ENCODE data around the gene EIF2S1. TPM values are rescaled to one million over a fixed set of nuclear protein-coding genes. Genes with fewer than 3 reads are reported as not detected.
A peak's percentile ranks its signal among the peaks of the same experiment; 100 is the strongest.

Gene EIF2S1
- total RNA-seq, 4 donors from 2014 or later, result 27.1 to 74.3 (median 35.9) TPM

DNA sequence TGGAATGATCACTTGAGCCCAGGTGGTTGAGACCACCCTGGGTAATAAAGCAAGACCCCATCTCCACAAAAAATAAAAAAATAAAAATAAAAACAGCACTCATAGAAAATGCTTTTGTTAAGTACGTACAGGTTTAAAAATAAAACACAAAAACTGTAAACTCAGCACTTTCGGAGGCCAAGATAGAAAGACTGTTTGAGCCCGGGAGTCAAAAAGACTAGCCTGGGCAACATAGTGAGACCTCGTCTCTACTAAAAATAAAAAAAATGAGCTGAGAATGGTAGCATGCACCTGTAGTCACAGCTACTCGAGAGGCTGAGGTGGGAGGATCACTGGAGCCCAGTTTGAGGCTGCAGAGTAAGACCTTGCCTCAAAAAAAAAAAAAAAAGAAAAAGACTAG is 8.1 kb upstream of the EIF2S1 start:
- no peak overlapping the region for H3K4me3 ChIP-seq
- H3K4me1 ChIP-seq, result peaks cover 0 to 7% (median 0%) of the 10 kb centered on the region in 4 donors
- DNase-seq, result no peak
- no peaks in the 10 kb centered on the region for H3K9me3 ChIP-seq
- no peak overlapping the region for H3K27ac ChIP-seq
- TF ChIP-seq, protein P1, sequence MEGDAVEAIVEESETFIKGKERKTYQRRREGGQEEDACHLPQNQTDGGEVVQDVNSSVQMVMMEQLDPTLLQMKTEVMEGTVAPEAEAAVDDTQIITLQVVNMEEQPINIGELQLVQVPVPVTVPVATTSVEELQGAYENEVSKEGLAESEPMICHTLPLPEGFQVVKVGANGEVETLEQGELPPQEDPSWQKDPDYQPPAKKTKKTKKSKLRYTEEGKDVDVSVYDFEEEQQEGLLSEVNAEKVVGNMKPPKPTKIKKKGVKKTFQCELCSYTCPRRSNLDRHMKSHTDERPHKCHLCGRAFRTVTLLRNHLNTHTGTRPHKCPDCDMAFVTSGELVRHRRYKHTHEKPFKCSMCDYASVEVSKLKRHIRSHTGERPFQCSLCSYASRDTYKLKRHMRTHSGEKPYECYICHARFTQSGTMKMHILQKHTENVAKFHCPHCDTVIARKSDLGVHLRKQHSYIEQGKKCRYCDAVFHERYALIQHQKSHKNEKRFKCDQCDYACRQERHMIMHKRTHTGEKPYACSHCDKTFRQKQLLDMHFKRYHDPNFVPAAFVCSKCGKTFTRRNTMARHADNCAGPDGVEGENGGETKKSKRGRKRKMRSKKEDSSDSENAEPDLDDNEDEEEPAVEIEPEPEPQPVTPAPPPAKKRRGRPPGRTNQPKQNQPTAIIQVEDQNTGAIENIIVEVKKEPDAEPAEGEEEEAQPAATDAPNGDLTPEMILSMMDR (IDR thresholded peaks at IDR 0.05), result no peak
- TF ChIP-seq POLR2A (IDR thresholded peaks at IDR 0.05), result no peak
- H3K36me3 ChIP-seq, result peaks cover 0 to 60% (median 0%) of the 10 kb centered on the region in 3 donors
- H3K27me3 ChIP-seq, result no peaks in the 10 kb centered on the region

DNA sequence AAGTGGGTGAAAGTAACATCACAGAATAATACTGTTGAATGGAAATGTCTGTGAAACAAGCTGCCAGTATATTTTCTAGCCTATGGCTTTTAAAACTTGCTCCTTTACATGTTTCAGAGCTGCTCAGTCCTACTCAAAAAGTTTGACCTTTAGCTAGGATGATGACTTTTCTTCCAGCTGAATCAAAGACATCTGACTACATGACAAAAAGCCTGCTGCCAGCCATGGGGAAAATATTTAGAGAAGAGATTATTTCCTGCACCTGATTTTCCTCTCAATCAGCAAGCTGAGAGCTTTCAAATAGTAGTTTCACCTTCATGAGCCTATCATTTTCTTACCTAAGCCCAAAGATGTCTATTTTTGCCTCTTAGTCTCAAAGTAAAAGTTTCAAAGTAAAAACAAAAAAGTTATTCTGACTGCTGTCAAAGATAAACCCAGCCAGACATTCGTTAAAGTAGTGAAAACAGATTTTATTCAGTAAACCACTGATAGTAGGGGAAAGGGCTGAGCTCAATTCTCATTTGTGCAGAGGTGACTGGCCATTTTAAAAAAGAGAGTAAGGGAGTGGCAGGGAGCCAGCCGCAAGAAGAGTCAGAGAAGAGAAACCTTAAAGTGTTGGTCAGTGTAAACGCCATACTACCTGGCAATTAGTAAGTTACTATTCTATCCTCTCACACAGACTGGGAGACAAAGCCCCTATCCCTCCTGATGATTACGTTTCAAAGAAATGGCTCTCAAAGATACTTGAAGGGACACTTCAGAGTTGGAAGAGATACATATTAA is 2.8 kb upstream of the EIF2S1 start:
- Histone ChIP-seq H3K4me1 (peaks cover 0 to 41% (median 3%) of the 10 kb centered on the region in 4 donors), H3K9me3 (no peaks in the 10 kb centered on the region), H3K27ac (no peak overlapping the region), H3K27me3 (no peaks in the 10 kb centered on the region), H3K36me3 (peaks cover 0 to 10% (median 0%) of the 10 kb centered on the region in 3 donors), H3K4me3 (no peak overlapping the region)
- no peak for DNase-seq
- TF ChIP-seq POLR2A (IDR thresholded peaks at IDR 0.05), result no peak
- TF ChIP-seq, protein P1 (IDR thresholded peaks at IDR 0.05), result no peak

DNA sequence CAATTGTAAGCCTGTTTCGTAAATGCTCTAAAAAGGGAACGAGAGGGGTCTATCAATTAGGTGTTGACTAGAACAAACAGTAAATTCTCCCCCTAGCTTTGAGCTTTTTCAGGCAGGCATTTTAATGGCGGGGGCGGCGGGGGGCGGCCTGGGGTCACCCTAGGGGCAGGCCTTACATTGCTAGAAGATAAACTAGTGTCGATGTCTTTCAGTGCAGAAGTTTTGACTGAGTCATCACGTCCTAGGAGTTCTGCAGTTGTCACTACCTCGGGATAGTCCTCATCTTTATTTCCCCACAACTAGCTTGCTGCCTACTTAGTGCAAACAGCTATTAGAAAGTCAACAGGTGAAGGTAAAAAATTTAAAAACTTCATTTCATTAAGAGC is 2.2 kb upstream of the EIF2S1 start:
- TF ChIP-seq, protein P1 (IDR thresholded peaks at IDR 0.05), result no peak
- TF ChIP-seq POLR2A (IDR thresholded peaks at IDR 0.05), result no peak
- Histone ChIP-seq H3K9me3 (no peaks in the 10 kb centered on the region), H3K36me3 (peaks cover 0 to 4% (median 0%) of the 10 kb centered on the region in 3 donors), H3K4me1 (peaks cover 0 to 44% (median 3%) of the 10 kb centered on the region in 4 donors), H3K27ac (no peak overlapping the region), H3K4me3 (peak overlapping the region in 1 of 4 donors; percentile 61), H3K27me3 (no peaks in the 10 kb centered on the region)
- DNase-seq, result no peak

DNA sequence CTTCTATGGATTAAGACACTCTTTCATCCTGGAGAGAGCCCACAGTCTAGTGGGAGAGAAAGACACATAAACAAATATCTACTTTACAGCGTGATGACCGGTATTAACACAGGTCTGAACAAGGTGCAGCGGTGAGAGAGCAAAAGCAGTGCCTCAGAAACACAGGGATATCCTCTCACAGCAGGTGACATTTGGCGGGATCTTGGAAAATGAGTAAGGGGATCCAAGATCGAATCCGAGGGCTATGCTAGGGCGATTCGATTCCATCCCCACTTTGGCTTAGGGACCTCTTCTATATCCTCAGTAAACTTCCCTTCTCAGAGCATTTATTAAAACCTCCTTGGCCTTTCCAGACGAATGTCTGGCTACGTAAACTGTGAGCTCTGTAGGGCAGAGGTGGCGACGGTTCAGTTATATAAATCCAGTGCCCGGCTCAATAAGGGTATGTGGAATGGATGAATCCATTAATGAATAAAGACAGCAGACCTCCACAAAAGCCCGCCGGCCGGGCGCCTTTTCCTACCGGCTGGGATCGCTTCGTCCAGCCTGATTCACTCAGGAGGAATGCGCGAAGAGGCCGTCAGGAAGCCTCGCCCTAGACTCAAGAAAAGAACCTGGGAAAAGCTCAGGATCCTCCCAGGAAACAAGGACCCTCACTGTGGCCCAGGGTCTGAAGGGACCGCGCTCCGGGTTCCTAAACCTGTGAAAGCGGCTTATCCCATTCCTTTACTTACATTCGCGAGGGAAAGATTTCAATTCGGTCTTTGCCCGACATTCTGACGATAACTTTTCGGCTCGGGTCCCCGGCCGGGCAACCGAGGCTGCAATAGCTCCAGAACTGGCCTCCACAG is 979 bp upstream of the EIF2S1 start:
- peak in 1 of 3 donors; percentile 52 for DNase-seq
- H3K36me3 ChIP-seq, result no peaks in the 10 kb centered on the region
- TF ChIP-seq POLR2A (IDR thresholded peaks at IDR 0.05), result peak in 1 of 2 donors; percentile 51
- TF ChIP-seq, protein P1 (IDR thresholded peaks at IDR 0.05), result no peak
- no peaks in the 10 kb centered on the region for H3K27me3 ChIP-seq
- peaks cover 0 to 45% (median 3%) of the 10 kb centered on the region in 4 donors for H3K4me1 ChIP-seq
- H3K4me3 ChIP-seq, result peak overlapping the region; percentile 61 to 80 (median 71)
- H3K9me3 ChIP-seq, result no peaks in the 10 kb centered on the region
- H3K27ac ChIP-seq, result peak overlapping the region; percentile 77 to 95 (median 90)

DNA sequence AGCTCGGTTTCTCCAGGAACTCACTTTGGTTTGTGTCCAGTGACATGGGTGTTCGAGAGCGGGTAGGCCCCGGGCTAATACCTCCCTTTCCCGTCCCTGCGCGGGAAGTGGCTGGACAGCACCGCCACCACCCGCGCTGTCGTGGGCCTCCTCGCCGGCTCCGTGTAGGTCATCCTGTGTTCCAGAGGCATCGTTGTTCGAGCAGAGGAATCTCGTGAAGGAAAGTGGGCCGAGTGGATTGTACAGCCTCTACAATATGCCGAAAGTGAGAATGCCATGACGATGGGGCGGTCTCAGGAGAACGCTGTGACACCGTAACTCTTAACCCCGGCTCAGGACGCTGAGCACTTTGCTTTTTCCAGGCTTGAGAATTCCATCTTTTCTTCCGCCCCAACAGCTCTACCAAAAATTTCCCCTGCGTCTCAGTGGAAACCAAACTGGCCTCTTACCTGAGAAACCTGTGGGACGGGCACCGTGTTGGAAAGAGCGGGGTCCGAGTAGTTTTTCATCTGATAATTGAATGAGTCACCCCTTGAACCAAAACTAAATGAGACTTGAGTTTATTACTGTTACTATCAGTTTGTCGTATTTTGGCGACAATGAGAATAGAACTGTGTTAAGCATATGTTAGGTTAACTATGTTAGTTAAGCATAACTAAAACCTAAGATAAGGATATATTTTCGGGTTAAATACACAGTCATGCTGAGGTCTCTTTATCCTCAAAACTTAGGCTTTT is 510 bp downstream of the EIF2S1 start:
- TF ChIP-seq, protein P1 (IDR thresholded peaks at IDR 0.05), result no peak
- TF ChIP-seq POLR2A (IDR thresholded peaks at IDR 0.05), result peak in 1 of 2 donors; percentile 4
- H3K4me1 ChIP-seq, result peaks cover 0 to 45% (median 3%) of the 10 kb centered on the region in 4 donors
- H3K4me3 ChIP-seq, result peak overlapping the region; percentile 61 to 80 (median 71)
- H3K27ac ChIP-seq, result peak overlapping the region; percentile 77 to 95 (median 90)
- peaks cover 0 to 11% (median 0%) of the 10 kb centered on the region in 3 donors for H3K36me3 ChIP-seq
- H3K9me3 ChIP-seq, result no peaks in the 10 kb centered on the region
- DNase-seq, result no peak
- no peaks in the 10 kb centered on the region for H3K27me3 ChIP-seq

Measured in Peyer's patch (tissue), 4 donors.